GM19023 (cell line): Measurements from ENCODE around the gene CBX8.

Experiments used
- ATAC-seq: cut with Tn5 transposase; IDR thresholded peaks from one replicate; pipeline ENCODE4 v1.9.1; 2021; ENCODE audit warnings: mild to moderate bottlenecking, moderate library complexity; ENCODE audit not compliant: unreplicated experiment

Gene CBX8

DNA sequence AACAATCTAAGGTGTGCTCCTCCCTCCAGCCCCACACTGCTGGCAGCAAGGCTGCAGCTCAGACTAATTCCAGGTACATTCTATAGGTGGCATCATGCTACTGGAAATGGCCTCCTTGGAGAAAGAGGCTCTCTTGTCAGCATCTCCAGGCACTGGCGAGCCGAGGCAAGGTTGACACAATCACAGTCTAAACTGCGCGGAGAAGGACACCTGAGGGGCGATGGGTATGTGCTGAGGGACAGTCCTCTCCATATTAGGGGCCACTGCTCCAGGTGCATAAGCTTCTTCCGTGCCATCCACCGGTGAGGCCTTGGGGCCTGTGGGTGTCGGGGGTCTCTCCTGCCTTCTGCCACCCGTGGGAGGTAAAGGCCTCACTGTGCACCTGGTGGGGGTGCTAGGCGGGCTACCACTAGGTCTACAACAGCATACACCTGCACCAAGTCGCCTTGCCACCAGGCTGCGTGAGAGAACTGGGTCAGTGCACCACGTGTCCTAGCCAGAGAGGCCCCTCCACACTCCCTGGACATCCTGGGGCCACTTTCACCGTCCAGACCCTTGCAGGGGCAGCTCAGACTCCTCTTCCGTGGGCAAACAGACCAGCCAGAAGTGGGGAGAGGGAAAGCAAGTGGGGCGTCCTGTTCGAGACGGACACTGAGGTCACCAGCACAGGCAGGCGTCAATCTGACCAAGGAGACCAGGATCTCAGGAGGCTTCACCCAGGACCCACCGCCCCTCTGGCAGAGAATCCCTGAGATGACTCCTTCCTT is 12.1 kb upstream of the CBX8 start:
- ATAC-seq, result no peak

- ATAC-seq, result no peak
Measured at GRCh38 chr17:79806863-79807720, 10.2 kb upstream of the CBX8 start.

DNA sequence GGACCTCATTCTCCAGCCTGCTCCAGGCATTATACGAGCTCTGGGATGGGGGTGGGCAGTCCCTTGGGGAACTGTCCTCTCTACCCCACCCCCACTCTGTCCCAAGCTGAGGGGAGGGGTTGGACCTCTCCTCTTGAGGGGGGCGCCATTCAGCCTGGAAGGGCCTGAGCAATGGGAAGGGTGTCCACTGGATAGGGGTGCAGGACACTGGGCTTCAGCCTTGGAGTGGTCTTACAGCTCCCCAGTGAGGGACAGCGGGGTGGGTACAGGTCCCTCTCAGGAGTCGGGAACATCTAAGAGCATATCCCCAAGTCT is 9.5 kb upstream of the CBX8 start:
- ATAC-seq, result no peak

DNA sequence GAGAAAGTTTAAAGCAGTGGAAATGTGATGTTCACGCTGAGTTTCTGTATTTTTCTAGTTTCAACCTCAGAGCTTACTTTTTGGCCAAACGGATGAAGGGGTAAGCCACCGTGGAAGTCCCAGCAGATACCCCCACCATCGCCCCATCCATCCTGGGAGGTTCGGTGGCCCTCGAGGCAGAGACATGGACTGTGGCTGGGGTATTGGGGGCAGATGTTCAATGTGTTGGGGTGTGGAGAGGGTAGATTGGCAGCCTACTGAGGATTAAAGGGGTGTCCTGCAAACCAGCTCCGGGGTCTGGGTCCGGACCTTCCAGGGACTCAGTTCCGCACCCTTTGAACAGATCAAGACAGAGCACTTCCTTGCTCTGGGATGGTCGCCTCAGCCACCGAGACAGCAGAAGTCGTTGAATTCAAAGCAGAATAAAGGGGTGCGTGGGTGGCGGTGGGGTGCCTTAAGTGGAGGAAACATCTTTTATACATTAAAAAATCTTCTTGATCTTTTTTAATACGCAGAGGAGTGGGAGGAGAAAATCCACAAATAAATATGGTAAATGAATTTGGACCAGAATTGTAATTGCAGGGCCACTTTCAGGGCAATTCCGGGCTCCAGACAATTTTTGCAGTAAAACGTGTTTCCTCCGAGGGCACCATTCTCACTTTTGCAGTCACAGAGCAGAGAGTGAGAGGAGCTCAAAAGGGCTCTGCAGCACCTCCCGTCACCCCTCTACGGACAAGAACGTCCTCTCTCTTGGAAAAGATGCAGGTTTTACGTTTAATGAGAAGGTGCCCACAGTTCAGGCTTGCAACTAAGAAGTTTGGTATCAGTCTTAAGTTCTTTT is 8.2 kb upstream of the CBX8 start:
- no peak for ATAC-seq

GRCh38 chr17:79803997-79804855 is 7.3 kb upstream of the CBX8 start:
- ATAC-seq, result no peak

DNA sequence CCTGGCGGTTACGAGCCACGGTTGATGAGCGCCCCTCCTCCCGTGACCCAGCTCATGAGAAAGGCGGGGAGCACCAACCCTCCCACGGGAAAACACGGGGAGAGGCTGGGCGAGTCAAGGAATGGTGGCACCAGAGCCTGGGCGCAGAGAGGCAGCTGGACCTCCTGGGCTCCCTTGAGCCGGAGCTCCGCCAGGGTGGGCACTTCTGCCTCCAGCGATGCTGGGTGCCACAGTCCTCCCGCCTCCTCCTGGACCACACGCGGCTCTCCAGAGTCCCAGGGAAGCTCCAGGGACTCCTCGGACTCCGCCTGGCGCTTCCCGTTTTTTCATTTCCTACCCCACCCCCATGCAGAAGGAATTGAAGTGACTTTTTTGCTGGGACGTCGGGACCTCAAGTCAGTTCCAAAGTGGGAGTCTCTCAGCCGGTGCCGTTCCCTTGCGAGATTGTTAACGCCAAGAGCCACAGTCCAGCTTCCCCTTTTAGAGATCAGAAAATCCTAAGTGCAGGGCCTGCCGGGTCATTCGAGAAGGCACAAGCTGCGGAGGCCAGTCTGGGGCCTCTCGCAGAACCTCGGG is 6.6 kb upstream of the CBX8 start:
- ATAC-seq, result no peak

GRCh38 chr17:79802736-79803420 is 6.0 kb upstream of the CBX8 start:
- no peak for ATAC-seq

- no peak for ATAC-seq
Measured at GRCh38 chr17:79802039-79802735, 5.3 kb upstream of the CBX8 start.

DNA sequence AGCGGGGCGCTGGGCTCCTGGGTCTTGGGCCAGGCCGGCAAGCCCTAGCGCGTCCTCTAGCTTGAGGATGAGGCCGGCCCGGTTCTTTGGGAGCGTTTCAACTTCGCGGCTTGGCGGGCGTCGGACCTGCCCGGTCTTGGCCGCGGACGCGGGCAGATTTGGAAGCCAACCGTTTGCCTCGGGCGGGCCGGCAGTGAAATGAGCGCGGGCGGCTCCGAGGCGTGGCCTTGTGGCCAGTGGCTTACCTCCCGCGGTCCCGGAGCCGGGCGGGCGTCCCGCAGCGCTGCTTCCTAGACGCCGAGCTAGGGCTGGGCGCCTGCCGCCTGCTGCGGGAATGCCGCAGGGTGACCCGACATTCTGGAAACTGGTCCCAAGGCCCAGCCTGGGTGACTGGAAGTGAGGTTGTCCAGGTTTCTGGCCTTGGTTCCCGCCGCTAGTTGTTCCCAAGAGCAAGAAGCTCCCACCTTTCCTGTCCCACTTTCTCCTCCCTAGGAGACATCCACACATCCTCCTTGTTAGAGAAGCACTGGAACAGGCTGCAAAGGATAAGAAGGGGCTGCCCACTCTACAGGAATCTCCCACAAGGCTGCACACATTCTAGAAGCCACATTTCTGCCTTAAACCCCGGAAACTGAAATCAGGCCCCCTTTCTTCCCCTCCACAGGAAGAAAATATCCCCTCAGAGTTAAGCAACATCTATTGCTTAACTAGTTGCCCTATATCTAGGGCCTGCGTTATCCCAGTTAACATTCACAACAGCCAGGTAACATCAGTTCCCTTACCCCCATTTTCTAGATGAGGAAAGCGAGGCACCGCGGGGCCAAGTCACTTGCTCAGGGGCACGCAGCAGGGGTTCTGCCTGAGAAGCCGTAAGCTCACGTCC is 4.5 kb upstream of the CBX8 start:
- ATAC-seq, result no peak

DNA sequence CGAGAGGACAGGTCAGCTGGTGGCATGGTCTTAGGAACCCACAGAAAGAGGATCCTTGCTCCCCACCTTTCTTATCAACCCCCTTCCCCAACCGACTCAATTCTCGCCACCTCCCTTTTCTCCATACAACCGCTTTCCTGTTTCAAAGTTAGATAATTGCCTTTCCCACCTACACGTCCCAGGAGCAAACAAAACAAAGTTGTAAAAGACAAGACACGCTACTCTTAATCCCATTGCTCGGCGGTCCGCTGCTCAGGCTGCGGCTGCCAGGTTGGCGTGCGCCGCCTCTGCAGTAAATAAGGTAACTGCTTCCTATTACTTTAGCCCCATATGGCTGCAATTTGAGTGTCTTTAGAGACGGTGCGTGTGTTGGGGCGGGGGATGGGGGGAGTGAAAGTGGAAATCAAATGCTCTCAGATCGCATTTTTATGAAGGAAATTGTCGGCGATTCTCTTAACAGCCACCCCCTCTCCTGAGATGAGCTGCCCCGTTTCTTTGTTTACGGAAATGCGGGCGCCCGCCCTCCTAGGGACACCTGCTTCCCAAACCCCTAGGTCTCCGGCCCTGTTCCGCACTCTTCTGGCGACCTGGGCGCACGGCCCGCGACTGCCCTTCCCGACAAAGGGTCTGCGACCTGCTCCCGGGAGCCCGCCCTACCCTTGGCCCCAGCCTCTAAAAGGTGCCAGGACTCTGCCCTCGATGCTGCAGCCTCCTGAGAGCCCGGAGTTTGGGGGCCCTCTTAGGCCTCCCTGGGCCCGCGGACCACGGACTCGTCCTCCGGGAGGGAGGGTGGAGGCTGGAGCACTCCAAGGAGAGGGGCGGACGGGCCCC is 3.7 kb upstream of the CBX8 start:
- no peak for ATAC-seq

DNA sequence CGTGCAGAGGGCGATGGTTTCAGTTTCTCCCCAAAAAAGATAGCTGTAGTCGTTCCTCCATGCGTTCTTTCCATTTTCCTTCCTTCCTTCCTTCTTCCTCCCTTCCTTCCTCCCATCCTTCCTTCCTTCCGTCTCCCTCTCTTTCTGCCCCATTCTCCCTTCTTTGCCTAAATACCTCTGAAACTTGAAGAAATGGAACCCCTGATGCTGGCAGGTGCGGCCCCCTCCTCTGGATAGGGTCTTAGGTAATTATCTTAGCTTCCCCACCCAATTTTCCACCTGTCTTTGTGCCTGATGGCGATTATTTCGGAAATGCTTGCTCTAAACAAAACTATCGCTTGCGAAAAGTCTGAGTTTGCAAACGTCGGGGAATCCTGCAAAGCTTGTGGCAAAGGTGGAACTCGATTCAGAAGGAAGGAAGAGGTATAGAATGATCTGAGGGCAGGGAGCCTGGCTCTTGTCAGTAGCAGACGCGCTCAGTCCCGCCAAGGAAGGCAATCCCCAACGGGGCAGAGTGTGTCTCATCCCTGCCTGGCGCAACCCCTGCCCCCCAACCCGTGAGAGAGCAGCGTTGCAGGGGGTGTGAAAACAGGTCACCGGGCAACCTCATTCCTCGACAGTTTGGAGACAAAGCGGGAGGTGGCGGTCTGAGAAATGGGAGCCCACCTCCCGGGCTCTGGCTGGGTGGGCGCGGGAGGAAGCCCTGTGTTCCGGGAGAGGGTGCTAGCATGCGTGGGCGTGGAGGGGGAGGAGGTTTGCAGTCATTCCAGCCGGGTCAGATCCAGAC is 2.9 kb upstream of the CBX8 start:
- no peak for ATAC-seq

GRCh38 chr17:79799174-79799537 is 2.3 kb upstream of the CBX8 start:
- ATAC-seq, result no peak

DNA sequence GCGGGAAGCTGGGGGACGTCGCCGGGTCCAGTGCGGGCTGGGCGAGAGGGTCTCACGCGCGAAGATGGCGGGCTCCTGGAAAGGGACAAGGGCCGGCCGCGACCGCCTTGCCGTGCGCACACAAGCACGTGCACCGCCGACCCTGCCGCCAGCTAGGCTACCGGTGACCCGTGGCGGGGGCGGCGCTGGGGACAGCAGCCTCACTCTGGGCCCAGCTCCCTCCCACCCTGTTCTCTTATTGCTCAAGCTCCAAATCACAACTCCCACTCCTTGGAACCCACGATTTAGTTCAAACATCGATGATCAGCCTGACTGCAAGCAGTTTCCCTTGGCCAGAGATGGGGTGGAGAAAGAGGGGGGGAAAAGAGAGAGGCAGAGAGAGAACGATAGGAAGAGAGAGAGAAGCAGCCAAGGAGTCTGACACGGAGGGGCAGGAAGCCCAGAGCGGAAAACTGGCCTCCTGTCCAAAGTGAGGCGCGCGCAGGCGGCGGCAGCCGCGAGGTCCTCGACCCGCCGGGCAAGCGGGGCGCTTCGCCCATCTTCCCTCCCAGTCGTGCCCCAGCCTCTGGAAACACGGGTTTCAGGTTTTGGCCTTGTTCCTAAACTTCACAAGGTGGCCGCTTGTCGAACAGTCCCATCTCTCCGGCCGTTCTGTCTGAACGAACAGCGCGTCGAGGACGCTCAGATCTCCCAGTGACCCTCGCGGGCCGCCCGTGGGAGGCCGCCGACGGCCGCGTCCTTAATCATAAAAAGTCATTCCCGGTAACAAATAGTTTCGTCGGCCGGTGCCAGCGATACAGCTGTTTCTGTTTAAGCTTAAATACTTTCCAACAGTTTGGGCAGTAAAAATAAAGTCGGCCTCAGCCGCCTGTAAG is 1.7 kb upstream of the CBX8 start:
- ATAC-seq, result no peak

DNA sequence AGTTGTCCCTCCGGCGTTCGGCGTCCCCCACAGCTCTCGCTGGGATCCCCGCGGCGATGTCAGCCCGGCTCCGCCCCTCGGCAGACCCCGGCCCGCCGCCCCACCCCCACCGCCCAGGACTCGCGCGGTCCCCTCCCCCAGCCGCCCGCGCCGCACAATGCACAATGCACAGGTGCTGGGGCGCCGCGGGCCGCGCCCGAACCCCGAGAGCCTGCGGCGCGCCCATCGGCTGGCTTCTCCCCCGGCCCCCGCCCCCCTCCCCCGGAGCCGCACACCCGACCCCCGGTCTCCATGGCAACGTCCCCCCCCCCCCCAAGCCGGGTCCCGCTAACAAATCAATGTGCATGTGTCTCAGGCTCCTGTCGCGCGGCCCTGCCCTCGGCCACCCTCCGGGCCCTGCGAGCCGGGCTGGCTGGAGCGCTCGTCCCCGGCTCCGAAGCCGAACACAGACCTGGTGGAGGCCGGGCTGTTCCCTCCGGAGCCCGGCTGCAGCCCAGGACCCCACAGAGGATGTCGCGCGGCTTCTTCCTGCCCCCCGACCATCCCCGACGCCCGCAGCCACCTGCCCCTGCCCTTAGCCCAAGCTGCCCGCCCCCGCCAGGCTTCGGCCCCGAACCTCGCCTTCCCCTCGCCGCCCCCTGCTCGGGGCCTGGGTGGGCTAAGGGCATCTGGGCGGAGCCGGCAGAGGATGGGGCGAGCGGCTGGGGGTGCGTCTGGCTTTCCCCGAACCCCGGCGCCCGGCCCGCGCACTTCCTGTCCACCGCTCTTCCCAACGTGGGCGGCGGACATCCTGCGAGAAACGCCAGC is 818 bp upstream of the CBX8 start:
- ATAC-seq, result peak; percentile 18

DNA sequence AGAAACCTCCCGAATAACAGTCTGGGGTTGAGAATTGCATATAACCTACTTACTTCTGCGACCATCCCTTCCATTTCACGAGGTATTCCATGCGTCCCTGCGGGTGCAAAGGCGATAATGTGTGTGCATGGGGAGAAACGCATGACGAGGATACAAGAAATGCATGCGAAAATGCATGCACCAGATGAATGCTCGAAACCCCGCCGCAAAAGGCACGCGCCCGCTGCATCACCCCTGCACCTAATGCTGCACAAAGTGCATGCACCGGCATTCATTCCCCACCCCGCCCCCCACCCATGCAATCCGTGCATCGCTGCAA is 474 bp downstream of the CBX8 start:
- no peak for ATAC-seq
